ENCODE results near the gene SNX25.

Gene SNX25

GRCh38 chr4:185269286-185269685, 59.9 kb downstream of the SNX25 start:
- no peak for DNase-seq (ENCODE audit: low read depth)

- no peak for DNase-seq (ENCODE audit: low read depth)
These were observed 60.6 kb downstream of the SNX25 start for GRCh38 chr4:185270037-185270436.

GRCh38 chr4:185270885-185271284, 61.5 kb downstream of the SNX25 start:
- DNase-seq (ENCODE audit: low read depth), result no peak

- no peak for DNase-seq (ENCODE audit: low read depth)
These were observed 62.8 kb downstream of the SNX25 start for GRCh38 chr4:185272245-185272644.

- no peak for DNase-seq (ENCODE audit: low read depth)
These were observed 66.1 kb downstream of the SNX25 start for GRCh38 chr4:185275501-185275900.

- DNase-seq (ENCODE audit: low read depth), result no peak
These were observed 66.6 kb downstream of the SNX25 start for GRCh38 chr4:185276036-185276435.

GRCh38 chr4:185278716-185279115, 69.3 kb downstream of the SNX25 start:
- no peak for DNase-seq (ENCODE audit: low read depth)

- DNase-seq (ENCODE audit: low read depth), result no peak
These were observed 71.2 kb downstream of the SNX25 start for GRCh38 chr4:185280608-185281007.

- DNase-seq (ENCODE audit: low read depth), result no peak
These were observed 73.6 kb downstream of the SNX25 start for GRCh38 chr4:185282968-185283367.

GRCh38 chr4:185283723-185284122, 74.3 kb downstream of the SNX25 start:
- no peak for DNase-seq (ENCODE audit: low read depth)

- no peak for DNase-seq (ENCODE audit: low read depth)
These were observed 76.4 kb downstream of the SNX25 start for GRCh38 chr4:185285632-185286393.

GRCh38 chr4:185286571-185286970, 77.2 kb downstream of the SNX25 start:
- DNase-seq (ENCODE audit: low read depth), result no peak

- no peak for DNase-seq (ENCODE audit: low read depth)
These were observed 77.6 kb downstream of the SNX25 start for GRCh38 chr4:185287031-185287430.

- DNase-seq (ENCODE audit: low read depth), result no peak
These were observed 80.7 kb downstream of the SNX25 start for GRCh38 chr4:185290018-185290607.

GRCh38 chr4:185290656-185291055, 81.3 kb downstream of the SNX25 start:
- DNase-seq (ENCODE audit: low read depth), result no peak

- no peak for DNase-seq (ENCODE audit: low read depth)
These were observed 83.8 kb downstream of the SNX25 start for GRCh38 chr4:185293202-185293601.

- no peak for DNase-seq (ENCODE audit: low read depth)
These were observed 87.5 kb downstream of the SNX25 start for GRCh38 chr4:185296665-185297460.

GRCh38 chr4:185298728-185299430, 89.5 kb downstream of the SNX25 start:
- no peak for DNase-seq (ENCODE audit: low read depth)

GRCh38 chr4:185304541-185304940, 95.1 kb downstream of the SNX25 start:
- no peak for DNase-seq (ENCODE audit: low read depth)

GRCh38 chr4:185304944-185305690, 95.7 kb downstream of the SNX25 start:
- DNase-seq (ENCODE audit: low read depth), result no peak

GRCh38 chr4:185305979-185306442, 96.6 kb downstream of the SNX25 start:
- no peak for DNase-seq (ENCODE audit: low read depth)
